ENCODE measurements around the gene HERPUD1. TPM values are rescaled to one million over a fixed set of nuclear protein-coding genes. Genes with fewer than 3 reads are reported as not detected.
"Not testable (repeated sequence)": the region's sequence is repeated elsewhere in the genome, so short reads cannot be mapped to it uniquely, and the experiment has no call there.

Gene HERPUD1, protein sequence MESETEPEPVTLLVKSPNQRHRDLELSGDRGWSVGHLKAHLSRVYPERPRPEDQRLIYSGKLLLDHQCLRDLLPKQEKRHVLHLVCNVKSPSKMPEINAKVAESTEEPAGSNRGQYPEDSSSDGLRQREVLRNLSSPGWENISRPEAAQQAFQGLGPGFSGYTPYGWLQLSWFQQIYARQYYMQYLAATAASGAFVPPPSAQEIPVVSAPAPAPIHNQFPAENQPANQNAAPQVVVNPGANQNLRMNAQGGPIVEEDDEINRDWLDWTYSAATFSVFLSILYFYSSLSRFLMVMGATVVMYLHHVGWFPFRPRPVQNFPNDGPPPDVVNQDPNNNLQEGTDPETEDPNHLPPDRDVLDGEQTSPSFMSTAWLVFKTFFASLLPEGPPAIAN
- polyA plus RNA-seq (2011; rRNA removed), result 306 and 363 TPM in 2 replicates
- polyA minus RNA-seq (2011; rRNA and poly(A)+ RNA removed), result 217 and 356 TPM in 2 replicates

DNA sequence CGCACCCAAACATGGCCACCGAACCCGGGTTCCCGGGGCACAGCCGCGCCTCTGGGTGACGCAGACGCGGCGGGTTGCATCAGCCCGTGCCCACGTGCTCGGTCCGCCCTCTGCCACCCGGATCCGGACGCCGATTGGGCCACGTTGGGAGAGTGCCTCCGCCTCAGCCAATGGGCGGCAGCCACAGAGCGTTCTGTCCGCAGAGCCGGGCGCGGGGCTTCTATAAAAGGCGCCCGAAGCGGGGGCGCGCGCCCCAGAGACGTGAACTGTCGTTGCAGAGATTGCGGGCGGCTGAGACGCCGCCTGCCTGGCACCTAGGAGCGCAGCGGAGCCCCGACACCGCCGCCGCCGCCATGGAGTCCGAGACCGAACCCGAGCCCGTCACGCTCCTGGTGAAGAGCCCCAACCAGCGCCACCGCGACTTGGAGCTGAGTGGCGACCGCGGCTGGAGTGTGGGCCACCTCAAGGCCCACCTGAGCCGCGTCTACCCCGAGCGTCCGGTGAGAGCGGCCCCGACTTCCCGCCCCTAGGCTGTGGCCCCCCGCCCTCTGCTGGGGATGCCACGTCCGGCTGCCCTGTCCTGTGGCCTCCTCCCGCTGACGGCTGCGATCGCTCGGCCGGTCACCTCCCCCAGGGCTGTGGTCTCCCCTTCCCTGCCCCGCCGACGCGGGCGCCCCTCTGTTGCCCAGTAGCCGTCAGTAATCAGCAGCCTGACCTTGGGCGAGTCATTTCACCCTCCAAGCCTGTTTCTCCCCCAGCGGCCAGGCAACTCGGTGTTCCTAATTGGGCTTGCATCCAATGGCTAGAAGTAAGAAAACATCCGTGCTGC, at the start of gene HERPUD1:
Gene HERPUD1 (plus strand): TSS at position 251 of the 829 bp plus-strand sequence. CDS start 103 bp downstream, at position 354.
- ChIA-PET CTCF (interaction anchor here (1.0 to 1.6 kb wide), 5 partner anchors 12 to 59 kb away, joined by 3 to 5 read pairs (median 3); no protein-coding TSS in a partner anchor), POLR2A (interaction anchor here (0.6 to 1.2 kb wide), 10 partner anchors 12 to 107 kb away, joined by 3 to 16 read pairs (median 4); no protein-coding TSS in a partner anchor)
- Histone ChIP-seq H3K36me3 (ENCODE audit: control insufficient read depth, insufficient read depth, low read length) (peaks cover 5% of the 10 kb centered on the region), H3K27me3 (ENCODE audit: control insufficient read depth, insufficient read depth, low read length) (no peaks in the 10 kb centered on the region), H3K4me3 (ENCODE audit: low read depth, low read length) (peak within 1 kb of the TSS; percentile 100)
- TF ChIP-seq, protein P1, sequence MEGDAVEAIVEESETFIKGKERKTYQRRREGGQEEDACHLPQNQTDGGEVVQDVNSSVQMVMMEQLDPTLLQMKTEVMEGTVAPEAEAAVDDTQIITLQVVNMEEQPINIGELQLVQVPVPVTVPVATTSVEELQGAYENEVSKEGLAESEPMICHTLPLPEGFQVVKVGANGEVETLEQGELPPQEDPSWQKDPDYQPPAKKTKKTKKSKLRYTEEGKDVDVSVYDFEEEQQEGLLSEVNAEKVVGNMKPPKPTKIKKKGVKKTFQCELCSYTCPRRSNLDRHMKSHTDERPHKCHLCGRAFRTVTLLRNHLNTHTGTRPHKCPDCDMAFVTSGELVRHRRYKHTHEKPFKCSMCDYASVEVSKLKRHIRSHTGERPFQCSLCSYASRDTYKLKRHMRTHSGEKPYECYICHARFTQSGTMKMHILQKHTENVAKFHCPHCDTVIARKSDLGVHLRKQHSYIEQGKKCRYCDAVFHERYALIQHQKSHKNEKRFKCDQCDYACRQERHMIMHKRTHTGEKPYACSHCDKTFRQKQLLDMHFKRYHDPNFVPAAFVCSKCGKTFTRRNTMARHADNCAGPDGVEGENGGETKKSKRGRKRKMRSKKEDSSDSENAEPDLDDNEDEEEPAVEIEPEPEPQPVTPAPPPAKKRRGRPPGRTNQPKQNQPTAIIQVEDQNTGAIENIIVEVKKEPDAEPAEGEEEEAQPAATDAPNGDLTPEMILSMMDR (IDR thresholded peaks at IDR 0.05; ENCODE audit: insufficient read depth, low read depth, low read length), result no peak
- peak; percentile 80 for DNase-seq (ENCODE audit: low read depth)

DNA sequence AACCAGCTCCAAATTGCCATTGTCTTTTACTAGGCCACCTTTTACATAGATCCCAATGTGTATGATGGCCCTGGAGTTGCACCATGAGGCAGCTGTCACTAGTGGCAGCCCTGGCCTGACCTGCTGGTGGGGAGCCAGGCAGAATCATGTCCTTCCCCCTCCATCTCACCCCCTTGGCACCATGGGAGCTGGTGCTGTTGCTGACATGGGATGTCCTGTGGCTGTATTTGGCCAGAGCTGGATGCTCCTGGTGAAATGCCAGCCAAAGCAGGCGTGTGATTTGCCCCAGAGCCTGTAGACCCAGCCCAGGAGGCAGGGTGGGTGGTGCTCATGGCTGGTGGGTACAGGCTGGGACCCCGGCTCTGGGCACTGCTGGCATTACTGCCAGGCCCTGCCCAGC, 48.4 kb upstream of the HERPUD1 start:
- Histone ChIP-seq H3K27me3 (ENCODE audit: control insufficient read depth, insufficient read depth, low read length) (no peaks in the 10 kb centered on the region), H3K36me3 (ENCODE audit: control insufficient read depth, insufficient read depth, low read length) (no peaks in the 10 kb centered on the region), H3K4me3 (ENCODE audit: low read depth, low read length) (no peak overlapping the region)
- CTCF ChIA-PET, result interaction anchor here (1.1 kb wide), 1 partner anchor 67 kb away, joined by 3 read pairs; no protein-coding TSS in a partner anchor
- TF ChIP-seq, protein P1 (IDR thresholded peaks at IDR 0.05; ENCODE audit: insufficient read depth, low read depth, low read length), result no peak
- DNase-seq (ENCODE audit: low read depth), result no peak
- POLR2A ChIA-PET, result no interaction called here

DNA sequence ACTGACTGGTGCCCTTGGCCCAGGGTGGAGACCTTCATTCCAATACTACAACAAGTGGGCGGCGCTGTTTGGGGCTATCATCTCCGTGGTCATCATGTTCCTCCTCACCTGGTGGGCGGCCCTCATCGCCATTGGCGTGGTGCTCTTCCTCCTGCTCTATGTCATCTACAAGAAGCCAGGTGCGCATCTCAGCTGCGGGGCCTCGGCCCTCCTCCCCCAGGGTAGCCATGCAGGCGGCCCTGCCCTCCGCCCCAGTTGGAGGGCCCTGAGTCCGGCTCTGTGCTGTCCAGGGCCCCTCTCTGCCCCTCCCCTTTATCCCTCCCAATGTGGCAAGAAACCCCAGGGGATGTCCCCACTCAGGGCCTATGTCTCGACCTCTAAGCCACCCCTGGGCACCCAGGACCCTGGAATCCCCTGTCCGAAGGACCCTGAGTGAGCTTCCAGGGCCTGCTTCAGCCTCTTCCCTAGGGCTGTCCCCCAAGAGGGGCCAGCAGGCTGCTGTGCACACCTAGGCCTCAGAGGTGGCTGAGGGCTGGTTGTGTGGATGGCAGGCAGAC, 47.8 kb upstream of the HERPUD1 start:
- no peak overlapping the region for H3K4me3 ChIP-seq (ENCODE audit: low read depth, low read length)
- CTCF ChIA-PET, result interaction anchor here (0.8 kb wide), 1 partner anchor 16 kb away, joined by 3 read pairs; no protein-coding TSS in a partner anchor
- POLR2A ChIA-PET, result no interaction called here

DNA sequence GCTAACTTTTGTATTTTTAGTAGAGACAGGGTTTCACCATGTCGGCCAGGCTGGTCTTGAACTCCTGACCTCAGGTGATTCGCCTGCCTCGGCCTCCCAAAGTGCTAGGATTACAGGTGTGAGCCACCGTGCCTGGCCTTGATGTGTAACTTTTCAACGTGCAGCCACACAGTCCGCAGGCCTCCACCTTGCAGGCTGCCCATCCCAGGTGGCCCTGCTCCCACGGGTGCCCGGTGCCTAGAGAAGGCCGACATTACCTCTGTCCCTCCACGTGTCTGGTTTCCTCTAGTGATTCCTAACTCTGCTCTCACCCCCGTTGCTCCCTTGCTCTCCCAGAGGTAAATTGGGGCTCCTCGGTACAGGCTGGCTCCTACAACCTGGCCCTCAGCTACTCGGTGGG, 47.0 kb upstream of the HERPUD1 start:
- DNase-seq (ENCODE audit: low read depth); POLR2A ChIA-PET; H3K27me3 ChIP-seq (ENCODE audit: control insufficient read depth, insufficient read depth, low read length); H3K36me3 ChIP-seq (ENCODE audit: control insufficient read depth, insufficient read depth, low read length); H3K4me3 ChIP-seq (ENCODE audit: low read depth, low read length): not testable (repeated sequence)
- CTCF ChIA-PET, result interaction anchor here (0.8 to 1.4 kb wide), 2 partner anchors 17 to 24 kb away, joined by 3 to 4 read pairs; no protein-coding TSS in a partner anchor

More for the DNA sequence above, 47.8 kb upstream of the HERPUD1 start:
- Histone ChIP-seq H3K27me3 (ENCODE audit: control insufficient read depth, insufficient read depth, low read length) (no peaks in the 10 kb centered on the region), H3K36me3 (ENCODE audit: control insufficient read depth, insufficient read depth, low read length) (no peaks in the 10 kb centered on the region)
- TF ChIP-seq, protein P1 (IDR thresholded peaks at IDR 0.05; ENCODE audit: insufficient read depth, low read depth, low read length), result no peak
- no peak for DNase-seq (ENCODE audit: low read depth)

DNA sequence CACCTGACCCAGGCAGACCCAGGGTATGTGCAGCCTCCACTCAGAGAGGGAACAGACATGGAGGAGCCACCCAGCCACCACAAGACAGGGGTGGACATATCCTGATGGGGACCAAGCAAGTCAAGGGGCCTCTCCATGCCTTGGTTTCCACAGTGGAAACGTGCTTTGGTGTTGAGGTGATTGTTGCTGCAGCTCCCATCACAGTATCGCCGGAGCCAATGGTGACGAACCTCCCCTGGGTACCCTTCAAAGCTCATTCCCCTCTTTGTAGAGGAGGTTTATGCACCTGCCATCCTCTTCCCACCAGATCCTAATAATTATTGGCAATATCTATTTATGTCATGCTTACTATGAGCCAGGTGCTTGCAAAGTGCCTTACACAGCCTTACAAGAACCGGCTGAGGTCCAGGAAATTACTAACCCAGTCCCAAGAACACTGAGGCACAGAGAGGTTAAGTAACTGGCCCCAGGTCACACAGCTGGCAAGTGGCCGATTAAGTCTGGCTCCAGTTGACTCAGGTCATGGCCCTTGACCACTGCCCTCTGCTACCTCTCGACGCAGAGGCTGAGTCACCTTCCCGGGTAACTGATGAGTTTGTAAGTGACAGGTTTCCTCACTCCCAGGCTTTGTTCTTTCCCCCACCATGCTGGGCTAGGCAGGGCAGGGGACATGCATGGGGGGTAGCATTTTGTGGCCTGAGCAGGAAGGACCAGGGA, 46.3 kb upstream of the HERPUD1 start:
- POLR2A ChIA-PET, result no interaction called here
- CTCF ChIA-PET, result interaction anchor here (1.4 kb wide), 1 partner anchor 24 kb away, joined by 4 read pairs; no protein-coding TSS in a partner anchor
- DNase-seq (ENCODE audit: low read depth), result no peak
- Histone ChIP-seq H3K36me3 (ENCODE audit: control insufficient read depth, insufficient read depth, low read length) (no peaks in the 10 kb centered on the region), H3K27me3 (ENCODE audit: control insufficient read depth, insufficient read depth, low read length) (no peaks in the 10 kb centered on the region), H3K4me3 (ENCODE audit: low read depth, low read length) (no peak overlapping the region)
- TF ChIP-seq, protein P1 (IDR thresholded peaks at IDR 0.05; ENCODE audit: insufficient read depth, low read depth, low read length), result no peak
